H1 (cell line): ENCODE data around the gene FADS6. TPM values are rescaled to one million over a fixed set of nuclear protein-coding genes. Genes with fewer than 3 reads are reported as not detected.

Experiments
- CTCF ChIA-PET: fragments of 300-600 bp; sonication (Branson Sonifier 250); formaldehyde crosslinking; loops from one replicate; lab custom pipeline; 2021; ENCODE audit not compliant: partially characterized antibody; lab: Charles Lee
- POLR2A ChIA-PET: fragments of 300-600 bp; sonication (Branson Sonifier 250); formaldehyde crosslinking; loops from one replicate; lab custom pipeline; 2021; ENCODE audit warnings: inconsistent platforms; ENCODE audit not compliant: partially characterized antibody; lab: Charles Lee
- DNase-seq, 2 experiments: peaks; one replicate each; pipeline versions ENCODE4 v3.0.0 to v3.0.0-alpha.2; 2010 to 2022; ENCODE audit warnings: low spot score in 2 of 2, low read depth in 1 of 2, mixed read lengths in 1 of 2
- FAIRE-seq: peaks from 2 replicates; lab custom pipeline; 2011; peaks lifted over from hg19 to GRCh38; lab: Jason Lieb, UNC
- H2AFZ ChIP-seq: 2 replicates; pipeline ENCODE4 v1.8.1; 2012; ENCODE audit warnings: low read length, inconsistent platforms
- H2AK5ac ChIP-seq: 2 replicates; pipeline ENCODE4 v1.6.1; 2013; ENCODE audit warnings: low read depth, low read length
- H2BK120ac ChIP-seq: replicated peaks from 2 replicates; pipeline ENCODE3; 2013; ENCODE audit warnings: low read depth, low read length, inconsistent platforms
- H2BK12ac ChIP-seq: 2 replicates; pipeline ENCODE4 v1.6.1; 2013; ENCODE audit warnings: low read depth, low read length
- H2BK15ac ChIP-seq: 2 replicates; pipeline ENCODE4 v1.6.1; 2013; ENCODE audit warnings: low read length
- H2BK20ac ChIP-seq: 2 replicates; pipeline ENCODE4 v1.6.1; 2013; ENCODE audit warnings: low read length
- H2BK5ac ChIP-seq: 2 replicates; pipeline ENCODE4 v1.6.1; 2013; ENCODE audit warnings: low read depth, low read length
- H3K14ac ChIP-seq: 2 replicates; pipeline ENCODE4 v1.6.1; 2013; ENCODE audit warnings: inconsistent platforms; ENCODE audit not compliant: insufficient read length
- H3K18ac ChIP-seq: 2 replicates; pipeline ENCODE4 v1.6.1; 2013; ENCODE audit warnings: low read length; ENCODE audit errors: extremely low read depth
- H3K23ac ChIP-seq: 2 replicates; pipeline ENCODE4 v1.6.1; 2013; ENCODE audit warnings: inconsistent platforms; ENCODE audit not compliant: insufficient read length
- H3K23me2 ChIP-seq: 2 replicates; pipeline ENCODE4 v1.6.1; 2013; ENCODE audit warnings: low read depth, low read length
- H3K27ac ChIP-seq: 2 replicates; pipeline ENCODE4 v1.6.1; 2011; ENCODE audit warnings: low read depth, low read length, inconsistent platforms
- H3K27me3 ChIP-seq, 4 experiments: replicated peaks in 1 of 4; 1 replicate in 1 of 4; 2 replicates in 3 of 4; pipeline versions ENCODE4 v1.6.1 to v1.8.1; 2011 to 2013; ENCODE audit warnings: low read length in 3 of 4, mild to moderate bottlenecking in 3 of 4, inconsistent platforms in 2 of 4, mixed read lengths in 2 of 4, moderate library complexity in 1 of 4; ENCODE audit not compliant: control insufficient read depth in 3 of 4, insufficient read depth in 3 of 4; ENCODE audit errors: extremely low read depth in 1 of 4
- H3K36me3 ChIP-seq, 4 experiments: 2 replicates each; pipeline versions ENCODE4 v1.6.1 to v1.8.1; 2011 to 2013; ENCODE audit warnings: mild to moderate bottlenecking in 4 of 4, low read length in 3 of 4, moderate library complexity in 2 of 4, control low read depth in 1 of 4, inconsistent platforms in 1 of 4; ENCODE audit not compliant: insufficient read depth in 4 of 4, control insufficient read depth in 2 of 4
- H3K4ac ChIP-seq: replicated peaks from 2 replicates; pipeline ENCODE3; 2013; ENCODE audit warnings: low read length, low read depth, mixed read lengths, inconsistent platforms; ENCODE audit not compliant: insufficient read length
- H3K4me1 ChIP-seq, 4 experiments: replicated peaks in 1 of 4; 1 replicate in 1 of 4; 2 replicates in 3 of 4; pipeline versions ENCODE4 v1.6.1 to v1.8.1; 2011 to 2013; ENCODE audit warnings: low read length in 3 of 4, inconsistent platforms in 2 of 4, mixed read lengths in 1 of 4; ENCODE audit not compliant: insufficient read depth in 4 of 4, control insufficient read depth in 3 of 4
- H3K4me2 ChIP-seq, 2 experiments: 2 replicates each; pipeline versions ENCODE4 v1.6.1 to v1.8.1; 2011 to 2013; ENCODE audit warnings: low read depth in 2 of 2, low read length in 2 of 2, control low read depth in 1 of 2, inconsistent platforms in 1 of 2, mild to moderate bottlenecking in 1 of 2; ENCODE audit not compliant: insufficient read depth in 1 of 2
- H3K4me3 ChIP-seq, 4 experiments: fragments of 200-600, 300-600 bp in 1 of 4; sonication (generic), shearing (Covaris generic), sonication (Bioruptor Twin) in 1 of 4; 2 replicates each; pipeline versions ENCODE4 v1.5.1 to v1.8.1; 2011 to 2016; ENCODE audit warnings: low read length in 4 of 4, low read depth in 3 of 4, control low read depth in 2 of 4, inconsistent platforms in 2 of 4, mild to moderate bottlenecking in 2 of 4, mixed read lengths in 1 of 4, moderate library complexity in 1 of 4; ENCODE audit not compliant: insufficient read depth in 2 of 4; ENCODE audit errors: extremely low read depth in 1 of 4
- H3K56ac ChIP-seq: replicated peaks from 2 replicates; pipeline ENCODE3; 2013; ENCODE audit warnings: low read depth, mild to moderate bottlenecking, mixed read lengths, low read length, inconsistent platforms; ENCODE audit not compliant: insufficient read length
- H3K79me1 ChIP-seq: 2 replicates; pipeline ENCODE4 v1.6.1; 2013; ENCODE audit warnings: low read depth, low read length, control low read depth
- H3K79me2 ChIP-seq, 2 experiments: 2 replicates each; pipeline versions ENCODE4 v1.6.1 to v1.8.1; 2012 to 2013; ENCODE audit warnings: low read length in 2 of 2, mild to moderate bottlenecking in 2 of 2, inconsistent platforms in 1 of 2; ENCODE audit not compliant: insufficient read depth in 2 of 2, control insufficient read depth in 1 of 2
- H3K9ac ChIP-seq, 4 experiments: replicated peaks in 1 of 4; 1 replicate in 1 of 4; 2 replicates in 3 of 4; pipeline versions ENCODE4 v1.6.1 to v1.8.1; 2011 to 2013; ENCODE audit warnings: low read depth in 3 of 4, low read length in 3 of 4, control low read depth in 2 of 4, mild to moderate bottlenecking in 2 of 4, moderate library complexity in 2 of 4, inconsistent platforms in 1 of 4; ENCODE audit errors: extremely low read depth in 1 of 4
- H3K9me3 ChIP-seq, 2 experiments: 2 replicates each; pipeline versions ENCODE4 v1.6.1 to v1.8.1; 2012 to 2013; ENCODE audit warnings: mild to moderate bottlenecking in 2 of 2, moderate library complexity in 2 of 2, control low read depth in 1 of 2, inconsistent platforms in 1 of 2, low read depth in 1 of 2, low read length in 1 of 2, mixed read lengths in 1 of 2; ENCODE audit not compliant: insufficient read depth in 2 of 2
- H4K20me1 ChIP-seq, 2 experiments: replicated peaks in 1 of 2; 2 replicates each; pipeline versions ENCODE3 to v1.8.1; 2011 to 2013; ENCODE audit warnings: inconsistent platforms in 2 of 2, low read length in 2 of 2, mild to moderate bottlenecking in 1 of 2; ENCODE audit not compliant: insufficient read depth in 2 of 2, control insufficient read depth in 1 of 2
- H4K5ac ChIP-seq: 2 replicates; pipeline ENCODE4 v1.6.1; 2013; ENCODE audit warnings: low read length, low read depth, mixed read lengths, inconsistent platforms; ENCODE audit not compliant: insufficient read length
- H4K8ac ChIP-seq: 2 replicates; pipeline ENCODE4 v1.8.0; 2013; ENCODE audit warnings: mild to moderate bottlenecking, moderate library complexity, low read length, inconsistent platforms; ENCODE audit not compliant: insufficient read depth; ENCODE audit errors: extremely low read depth
- H4K91ac ChIP-seq: replicated peaks from 2 replicates; pipeline ENCODE3; 2013; ENCODE audit warnings: low read length, mixed read lengths, inconsistent platforms; ENCODE audit not compliant: insufficient read length
- GABPA ChIP-seq: IDR thresholded peaks from 2 replicates; pipeline ENCODE4 v1.6.1; 2011; ENCODE audit warnings: mild to moderate bottlenecking, low read length, moderate library complexity, borderline replicate concordance; ENCODE audit not compliant: insufficient read depth
- WGBS, 2 experiments: shearing (Covaris generic) in 1 of 2; methylation state at CpG; one replicate each; pipeline versions ENCODE4 v1.1.6 to v1.1.7; 2013 to 2015; ENCODE audit warnings: low lambda C conversion rate in 2 of 2, mixed read lengths in 2 of 2, inconsistent platforms in 1 of 2, low coverage in 1 of 2, missing lambda C conversion rate in 1 of 2; ENCODE audit not compliant: insufficient replicate concordance in 2 of 2, insufficient coverage in 1 of 2, insufficient read length in 1 of 2; ENCODE audit errors: extremely low coverage in 1 of 2, missing lambda C conversion rate in 1 of 2; 5-methylcytosine and 5-hydroxymethylcytosine counted together
- polyA plus RNA-seq, 7 experiments: library from polyadenylated mRNA; depleted of rRNA in 3 of 7; stranded (reverse) in 5 of 7; unstranded in 2 of 7; fragments of >200 nt in 5 of 7; fragments of 200-250 nt in 2 of 7; gene quantifications; 1 replicate in 5 of 7; 2 replicates in 1 of 7; 4 replicates in 1 of 7; pipeline versions ENCODE4 v1.2.1 to v1.2.3, GENCODE V29; 2011 to 2013; ENCODE audit warnings: missing spikeins in 2 of 7, mixed read lengths in 2 of 7
- total RNA-seq: library from RNA; stranded (reverse); fragmentation: NEBNext Ultra II Directional; extraction: Animal tissue kit (Norgen Biotek cat#: 25700); gene quantifications from 2 replicates; pipeline ENCODE4 v1.2.1, GENCODE V29; 2021

Gene FADS6
- total and polyA plus RNA-seq, 2 of the 8 experiments (the other 6 are each of a cell fraction or from before 2014, with no cell fraction given): 0.56 to 2.5 TPM

GRCh38 chr17:74836691-74837467 is 56.6 kb downstream of the FADS6 start:
- Histone ChIP-seq H4K8ac (no peak overlapping the region), H3K27ac (no peak overlapping the region), H3K9ac (no peak overlapping the region), H2BK15ac (no peak overlapping the region), H3K4ac (no peak overlapping the region), H3K79me1 (no peaks in the 10 kb centered on the region), H3K23ac (no peak overlapping the region), H2BK5ac (no peak overlapping the region), H3K4me1 (peaks cover 0 to 21% (median 11%) of the 10 kb centered on the region in 4 experiments; a peak in 6 of 7 replicates), H4K5ac (no peak overlapping the region), H3K14ac (no peak overlapping the region), H3K79me2 (no peaks in the 10 kb centered on the region), H2BK12ac (no peak overlapping the region), H2BK120ac (no peak overlapping the region), H4K20me1 (peaks cover 6 to 21% of the 10 kb centered on the region in 2 experiments), H3K18ac (no peak overlapping the region), H3K4me2 (no peak overlapping the region), H3K9me3 (no peaks in the 10 kb centered on the region), H4K91ac (no peak overlapping the region), H2BK20ac (no peak overlapping the region), H3K4me3 (no peak overlapping the region), H3K27me3 (peaks cover 0 to 14% (median 4%) of the 10 kb centered on the region in 4 experiments; a peak in 5 of 7 replicates), H3K56ac (no peak overlapping the region), H2AFZ (no peak overlapping the region), H3K23me2 (no peaks in the 10 kb centered on the region), H2AK5ac (no peak overlapping the region), H3K36me3 (peaks cover 0 to 5% (median 1%) of the 10 kb centered on the region in 4 experiments; a peak in 1 of 8 replicates)
- FAIRE-seq (no peak), DNase-seq (no peak)
- CTCF ChIA-PET: interaction anchor here (81.0 to 99.6 kb wide), 2 partner anchors 7 to 18 kb away, joined by 2981 read pairs; partner anchors contain the start of genes FDXR, GRIN2C and NAT9
- WGBS, 2 experiments: 92% methylated on average over 16 of the region's 19 CpGs; no CpG with 5 or more reads in 1 of the 2 experiments
- POLR2A ChIA-PET: no interaction called here
- no peak for TF ChIP-seq GABPA
